Activated CD8-positive, alpha-beta T cell treated with anti-CD3 and anti-CD28 coated beads for 36 hours (primary cell): ENCODE results near the gene TSGA10. TPM values are rescaled to one million over a fixed set of nuclear protein-coding genes. Genes with fewer than 3 reads are reported as not detected.

ENCODE experiments used
- ATAC-seq: fragments of 200-7000 bp; cut with Tn5 transposase; one replicate; pipeline ENCODE4 v1.10.0; 2021; ENCODE audit warnings: mild to moderate bottlenecking, moderate library complexity
- CTCF ChIA-PET: fragments of 350-600 bp; sonication (Branson Sonifier 250); formaldehyde crosslinking; loops from one replicate; lab custom pipeline; 2021; ENCODE audit warnings: antibody characterized with exemption; lab: Charles Lee
- POLR2A ChIA-PET: fragments of 350-600 bp; sonication (Branson Sonifier 250); formaldehyde crosslinking; loops from one replicate; lab custom pipeline; 2021; ENCODE audit warnings: antibody characterized with exemption; lab: Charles Lee
- DNase-seq: peaks from one replicate; pipeline ENCODE4 v3.0.0-alpha.2; 2020
- H3K27ac Mint-ChIP-seq: one replicate; pipeline ENCODE4 v1.8.0; 2021; ENCODE audit warnings: mild to moderate bottlenecking, mixed read lengths
- H3K27me3 Mint-ChIP-seq: one replicate; pipeline ENCODE4 v1.8.0; 2021; ENCODE audit warnings: mixed read lengths
- H3K36me3 Mint-ChIP-seq: one replicate; pipeline ENCODE4 v1.8.0; 2021; ENCODE audit warnings: low read depth, mixed read lengths
- H3K4me1 Mint-ChIP-seq: one replicate; pipeline ENCODE4 v1.8.0; 2021; ENCODE audit warnings: low read depth, mixed read lengths
- H3K4me3 Mint-ChIP-seq: one replicate; pipeline ENCODE4 v1.8.0; 2021; ENCODE audit warnings: mild to moderate bottlenecking, moderate library complexity, mixed read lengths
- H3K9me3 Mint-ChIP-seq: one replicate; pipeline ENCODE4 v1.8.0; 2021; ENCODE audit warnings: mixed read lengths
- intact Hi-C: fragments of 100-400 bp; cut with micrococcal nuclease; formaldehyde crosslinking; loops from one replicate; pipeline ENCODE4 v1.10.0; 2022
- total RNA-seq, 2 experiments: library from RNA; stranded (reverse); gene quantifications; one replicate each; pipeline ENCODE4 v1.2.3, GENCODE V29; 2021
- TF ChIP-seq, protein P1 (sequence below): fragments of 200-600 bp; IDR thresholded peaks from one replicate; pipeline ENCODE4 v1.8.0; 2022; ENCODE audit warnings: antibody characterized with exemption, mild to moderate bottlenecking

TSGA10 gene
- total RNA-seq, 2 experiments from 2014 or later, result 8.6 to 9.2 TPM

DNA sequence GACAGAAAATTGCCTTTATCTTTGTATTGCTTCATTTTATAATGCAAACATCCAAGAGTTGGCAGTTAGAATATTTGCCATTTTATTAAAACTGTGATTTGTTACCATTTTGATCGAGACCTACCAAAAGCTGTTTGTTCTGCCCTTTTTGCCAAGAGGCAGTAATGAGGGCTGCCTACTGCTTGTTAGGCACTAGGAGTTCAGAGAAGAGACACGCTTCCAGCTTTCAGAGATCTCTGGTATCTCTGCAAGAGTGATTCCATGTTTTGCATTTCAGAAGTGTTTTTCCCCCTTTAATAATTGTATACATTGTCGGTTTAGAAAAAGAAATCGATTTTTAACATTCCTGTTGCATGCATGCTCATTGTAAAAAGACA, 26.9 kb upstream of the TSGA10 start:
- Mint-ChIP-seq H3K27ac (peak overlapping the region; percentile 97), H3K27me3 (no peaks in the 10 kb centered on the region), H3K9me3 (no peaks in the 10 kb centered on the region), H3K4me3 (peak overlapping the region; percentile 98), H3K36me3 (peaks cover 11% of the 10 kb centered on the region), H3K4me1 (peaks cover 48% of the 10 kb centered on the region)
- no peak for DNase-seq
- POLR2A ChIA-PET, result interaction anchor here (0.7 to 2.3 kb wide), 3 partner anchors 12 to 27 kb away, joined by 3 to 10 read pairs (median 9); partner anchors contain the start of genes LIPT1 and TSGA10
- intact Hi-C loops, result no loop called here
- ATAC-seq, result no peak
- CTCF ChIA-PET, result interaction anchor here (0.8 to 2.1 kb wide), 2 partner anchors 18 to 532 kb away, joined by 3 to 4 read pairs; no protein-coding TSS in a partner anchor
- TF ChIP-seq, protein P1, sequence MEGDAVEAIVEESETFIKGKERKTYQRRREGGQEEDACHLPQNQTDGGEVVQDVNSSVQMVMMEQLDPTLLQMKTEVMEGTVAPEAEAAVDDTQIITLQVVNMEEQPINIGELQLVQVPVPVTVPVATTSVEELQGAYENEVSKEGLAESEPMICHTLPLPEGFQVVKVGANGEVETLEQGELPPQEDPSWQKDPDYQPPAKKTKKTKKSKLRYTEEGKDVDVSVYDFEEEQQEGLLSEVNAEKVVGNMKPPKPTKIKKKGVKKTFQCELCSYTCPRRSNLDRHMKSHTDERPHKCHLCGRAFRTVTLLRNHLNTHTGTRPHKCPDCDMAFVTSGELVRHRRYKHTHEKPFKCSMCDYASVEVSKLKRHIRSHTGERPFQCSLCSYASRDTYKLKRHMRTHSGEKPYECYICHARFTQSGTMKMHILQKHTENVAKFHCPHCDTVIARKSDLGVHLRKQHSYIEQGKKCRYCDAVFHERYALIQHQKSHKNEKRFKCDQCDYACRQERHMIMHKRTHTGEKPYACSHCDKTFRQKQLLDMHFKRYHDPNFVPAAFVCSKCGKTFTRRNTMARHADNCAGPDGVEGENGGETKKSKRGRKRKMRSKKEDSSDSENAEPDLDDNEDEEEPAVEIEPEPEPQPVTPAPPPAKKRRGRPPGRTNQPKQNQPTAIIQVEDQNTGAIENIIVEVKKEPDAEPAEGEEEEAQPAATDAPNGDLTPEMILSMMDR, result no peak

DNA sequence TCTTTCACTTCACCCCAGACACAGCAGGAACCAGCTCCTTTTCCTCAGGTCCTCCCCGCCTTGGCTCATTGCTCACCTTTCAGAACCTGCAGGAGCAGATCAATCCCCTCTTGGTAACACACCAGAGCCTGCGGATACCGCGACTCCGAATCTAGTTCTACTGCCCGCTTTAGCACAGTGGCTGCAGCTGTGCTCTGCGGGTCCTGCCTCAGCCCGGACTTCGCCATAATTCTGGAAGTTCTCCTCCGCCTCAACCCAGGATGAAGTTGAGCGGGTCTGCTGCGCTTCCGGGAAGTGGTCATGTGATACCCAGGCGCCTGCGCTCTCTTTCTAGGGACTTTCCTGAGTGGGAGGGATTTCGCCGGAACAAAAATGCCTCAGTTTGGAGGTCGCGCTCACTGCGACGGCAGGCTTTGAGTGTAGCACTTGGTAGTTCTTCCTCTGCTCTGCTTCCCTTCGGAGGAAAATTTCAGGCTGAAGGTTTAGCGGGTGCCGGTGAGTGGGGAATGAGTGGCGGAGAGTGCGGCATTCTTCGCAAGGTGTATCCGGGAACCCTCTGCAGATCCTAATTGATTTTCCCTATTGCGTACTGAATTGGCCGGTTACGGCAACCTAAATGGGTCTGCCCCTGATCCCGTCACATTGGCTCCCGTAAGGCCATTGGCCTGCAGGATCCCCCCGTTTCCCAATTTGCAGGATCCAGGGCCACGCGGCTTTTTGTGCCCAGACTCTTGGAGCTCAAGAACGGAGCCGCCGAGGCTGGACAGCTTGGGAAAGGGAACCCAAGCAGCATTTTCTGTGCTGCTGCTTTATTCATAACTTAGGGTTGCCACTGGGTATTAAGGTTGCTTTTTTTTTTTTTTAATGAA, 26.2 kb upstream of the TSGA10 start, which contains the start of the genes MITD1 and MRPL30:
MITD1 (minus strand) TSS at position 304 of the 869 bp plus-strand sequence; CDS start at position 227, 77 bp downstream.
MRPL30 (plus strand) TSS at position 430 of the 869 bp plus-strand sequence. CDS start 5,020 bp downstream, outside the sequence.
- H3K9me3 Mint-ChIP-seq, result no peaks in the 10 kb centered on the region
- ChIA-PET CTCF (interaction anchor here (0.8 to 2.1 kb wide), 11 partner anchors 9 to 532 kb away, joined by 3 to 8 read pairs (median 5); partner anchors contain the start of genes LIPT1 and TSGA10), POLR2A (interaction anchor here (0.6 to 2.3 kb wide), 13 partner anchors 10 to 409 kb away, joined by 3 to 10 read pairs (median 3); partner anchors contain the start of genes LIPT1, TSGA10 and TXNDC9)
- TF ChIP-seq, protein P1, result no peak
- DNase-seq (peak; percentile 91), ATAC-seq (peak; percentile 95)
- peak within 1 kb of the TSS; percentile 97 for H3K27ac Mint-ChIP-seq
- H3K36me3 Mint-ChIP-seq, result peaks cover 9% of the 10 kb centered on the region
- peak within 1 kb of the TSS; percentile 98 for H3K4me3 Mint-ChIP-seq
- intact Hi-C loops, result no loop called here
- peaks cover 48% of the 10 kb centered on the region for H3K4me1 Mint-ChIP-seq
- H3K27me3 Mint-ChIP-seq, result no peaks in the 10 kb centered on the region

DNA sequence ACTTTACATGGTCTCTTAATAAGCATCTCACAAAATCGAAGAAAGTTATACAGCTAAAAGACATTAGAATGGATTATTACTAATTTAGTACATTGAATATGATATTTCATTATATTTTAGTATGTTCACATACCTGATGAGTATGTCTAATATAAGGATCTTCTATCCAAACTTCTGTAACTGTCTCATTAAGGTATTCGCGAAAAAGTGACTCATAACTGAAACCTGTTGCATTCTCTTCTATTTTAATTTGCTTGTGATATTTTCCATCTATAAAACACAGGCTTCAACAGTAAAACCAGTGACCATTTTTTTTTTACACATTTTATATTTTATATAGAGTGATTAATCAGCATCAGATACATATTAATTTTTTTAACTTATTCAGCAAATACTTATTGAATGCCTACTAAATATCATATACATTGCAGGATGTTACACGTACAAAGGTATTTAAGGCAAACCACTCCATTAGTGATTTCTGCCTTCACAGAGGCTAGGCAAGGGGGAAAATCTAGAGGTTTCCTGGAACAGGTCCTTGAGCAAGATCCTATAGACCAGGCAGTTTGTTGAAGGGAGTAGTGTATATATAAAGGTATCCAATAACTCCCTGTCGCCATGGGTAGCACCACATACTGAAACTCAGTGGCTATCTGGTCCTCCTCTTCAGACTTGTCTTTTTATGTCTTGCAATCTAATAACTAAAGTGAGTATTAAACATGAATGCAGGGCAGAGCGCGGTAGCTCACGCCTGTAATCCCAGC, 16.8 kb upstream of the TSGA10 start:
- intact Hi-C loops, result no loop called here
- Mint-ChIP-seq H3K4me3 (no peak overlapping the region), H3K36me3 (peaks cover 33% of the 10 kb centered on the region), H3K27ac (peak overlapping the region; percentile 82), H3K4me1 (peaks cover 39% of the 10 kb centered on the region), H3K9me3 (no peaks in the 10 kb centered on the region), H3K27me3 (no peaks in the 10 kb centered on the region)
- ChIA-PET CTCF (no interaction called here), POLR2A (interaction anchor here (0.6 to 0.8 kb wide), 3 partner anchors 9 to 1165 kb away, joined by 3 read pairs; no protein-coding TSS in a partner anchor)
- ATAC-seq (peak; percentile 45), DNase-seq (no peak)
- TF ChIP-seq, protein P1, result no peak

DNA sequence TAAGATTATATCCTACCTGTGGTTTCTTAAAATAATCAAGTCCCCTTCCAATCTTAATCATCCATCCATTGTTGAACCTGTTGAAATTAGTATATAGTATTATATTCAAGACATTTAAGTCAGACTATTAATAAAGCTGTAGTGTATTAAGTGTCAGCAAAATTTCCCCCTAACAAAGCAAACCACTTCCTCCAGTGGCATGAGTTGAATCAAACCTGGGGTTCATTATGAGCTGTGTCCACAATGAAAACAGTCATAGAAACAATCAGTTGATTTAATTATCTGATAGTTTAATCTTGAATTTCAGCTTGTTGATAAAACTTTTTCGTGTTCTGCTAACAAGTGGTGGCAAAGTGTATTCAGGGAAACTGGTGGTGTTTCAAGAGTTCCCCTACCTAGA, 14.8 kb upstream of the TSGA10 start:
- intact Hi-C loops, result no loop called here
- TF ChIP-seq, protein P1, result no peak
- no peaks in the 10 kb centered on the region for H3K9me3 Mint-ChIP-seq
- POLR2A ChIA-PET, result interaction anchor here (0.5 to 1.1 kb wide), 3 partner anchors 12 to 14 kb away, joined by 3 to 4 read pairs (median 3); partner anchors contain the start of genes LIPT1 and TSGA10
- H3K27ac Mint-ChIP-seq, result peak overlapping the region; percentile 75
- H3K4me3 Mint-ChIP-seq, result no peak overlapping the region
- peaks cover 30% of the 10 kb centered on the region for H3K4me1 Mint-ChIP-seq
- ATAC-seq (no peak), DNase-seq (peak; percentile 8)
- no peaks in the 10 kb centered on the region for H3K27me3 Mint-ChIP-seq
- CTCF ChIA-PET, result interaction anchor here (1.6 to 2.1 kb wide), 2 partner anchors 8 to 11 kb away, joined by 5 read pairs; partner anchors contain the start of genes MITD1 and MRPL30
- peaks cover 40% of the 10 kb centered on the region for H3K36me3 Mint-ChIP-seq
